NK-92 (cell line): Measurements from ENCODE around the gene ASB2.

Experiments
- DNase-seq: peaks from one replicate; lab custom pipeline; 2025; ENCODE audit not compliant: unreplicated experiment; lab: John Stamatoyannopoulos, UW

The ASB2 gene

DNA sequence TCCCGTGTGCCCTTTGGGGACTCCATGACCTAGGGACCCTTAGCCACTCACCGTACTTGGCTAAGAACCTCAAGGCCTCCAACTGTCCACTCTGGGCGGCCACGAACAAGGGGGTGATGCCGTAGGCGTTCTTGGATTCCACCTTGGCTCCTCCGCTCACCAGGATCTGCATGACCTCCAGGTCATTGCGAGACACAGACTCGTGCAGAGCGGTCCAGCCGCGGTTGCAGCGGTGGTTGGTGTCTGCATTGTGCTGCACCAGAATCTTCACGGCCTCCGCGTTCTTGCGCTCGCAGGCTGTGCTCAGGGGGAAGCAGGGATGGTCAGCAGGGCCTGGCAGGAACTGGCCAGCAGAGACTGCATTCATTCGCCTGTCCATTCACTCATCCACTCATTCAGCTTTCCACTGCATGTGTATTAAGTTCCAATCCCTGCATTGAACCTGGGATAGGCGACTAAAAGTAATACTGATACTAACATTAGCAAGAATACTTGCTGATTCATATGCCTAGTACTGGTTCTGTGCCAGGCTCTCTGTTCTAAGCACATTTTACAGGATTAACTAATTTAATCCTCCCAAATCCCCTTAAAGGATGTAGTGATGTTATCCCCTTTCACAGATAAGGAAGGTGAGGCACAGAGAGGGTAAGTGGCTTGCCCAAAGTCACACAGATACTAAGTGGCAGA, 25.3 kb downstream of the ASB2 start:
- DNase-seq: no peak

DNA sequence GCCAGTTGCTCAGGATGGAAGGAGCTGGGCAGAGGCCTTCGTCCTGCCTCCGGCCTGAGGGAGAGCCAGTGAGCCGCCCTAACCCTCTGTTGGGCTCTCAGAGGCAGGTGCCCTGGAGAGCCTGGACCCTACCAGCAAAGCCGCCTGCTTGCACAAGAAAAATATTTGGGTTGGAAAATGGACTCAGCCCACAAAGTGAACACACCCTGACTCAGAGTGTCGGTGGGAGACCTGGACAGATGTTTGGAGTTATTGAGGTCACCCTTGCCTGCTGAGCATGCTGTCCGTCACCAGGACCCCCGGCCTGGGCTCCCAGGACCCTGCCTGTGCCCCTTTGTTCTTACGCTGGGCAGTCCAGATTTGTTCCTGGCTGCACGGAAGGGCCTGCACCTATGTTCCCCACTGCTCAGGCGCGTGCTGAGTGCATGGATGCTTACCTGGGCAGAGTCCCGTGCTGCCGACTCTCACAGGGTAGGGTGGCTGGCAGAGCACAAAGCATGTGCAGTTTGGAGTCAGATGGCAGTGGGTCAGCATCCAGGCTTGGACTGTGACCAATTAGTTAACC, 26.8 kb downstream of the ASB2 start:
- DNase-seq: no peak

DNA sequence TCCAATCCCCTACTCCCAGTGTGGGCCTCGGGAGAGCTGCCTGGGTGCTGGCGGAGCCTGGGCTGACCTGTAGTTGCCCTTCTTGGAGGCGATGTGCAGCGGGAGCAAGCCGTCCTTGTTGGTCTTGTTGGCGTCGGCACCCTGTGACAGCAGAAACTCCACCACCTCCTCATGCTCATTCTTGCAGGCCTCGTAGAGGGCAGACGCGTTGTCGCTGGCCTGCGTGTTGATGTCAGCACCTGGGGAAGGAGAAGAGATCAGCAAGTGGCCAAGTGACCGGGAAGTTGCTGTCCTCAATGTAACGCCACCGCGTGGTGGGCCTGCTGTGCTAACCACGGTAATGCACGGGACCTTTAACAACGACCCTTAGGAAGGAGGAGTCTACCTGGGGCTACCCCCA, 29.1 kb downstream of the ASB2 start:
- DNase-seq: no peak

DNA sequence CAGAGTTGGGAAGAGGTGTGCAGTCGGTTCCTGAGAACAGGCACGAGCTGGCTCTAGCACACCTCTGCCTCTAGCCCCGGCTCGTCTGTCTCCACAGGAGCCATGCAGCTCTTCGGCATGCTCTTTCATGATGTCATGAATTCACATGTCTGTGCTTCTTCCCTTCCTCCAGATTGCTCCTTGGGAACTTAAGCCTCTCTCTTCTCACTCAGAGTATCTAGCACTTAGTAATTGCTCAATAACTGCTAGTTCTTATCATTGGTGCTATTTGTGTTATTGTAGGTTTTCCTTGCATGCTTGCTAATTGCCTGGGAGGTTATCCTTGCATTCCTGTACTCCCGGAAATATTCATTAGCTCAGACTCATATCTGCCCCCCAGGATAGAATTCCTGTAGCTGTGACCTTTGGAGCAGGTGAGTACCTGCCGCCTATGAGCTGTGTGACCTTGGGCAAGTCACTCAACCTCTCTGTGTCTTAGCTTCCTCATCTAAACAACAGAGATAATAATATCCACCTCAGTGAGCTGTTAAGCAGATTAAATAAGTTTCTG, 29.8 kb downstream of the ASB2 start:
- DNase-seq: no peak

DNA sequence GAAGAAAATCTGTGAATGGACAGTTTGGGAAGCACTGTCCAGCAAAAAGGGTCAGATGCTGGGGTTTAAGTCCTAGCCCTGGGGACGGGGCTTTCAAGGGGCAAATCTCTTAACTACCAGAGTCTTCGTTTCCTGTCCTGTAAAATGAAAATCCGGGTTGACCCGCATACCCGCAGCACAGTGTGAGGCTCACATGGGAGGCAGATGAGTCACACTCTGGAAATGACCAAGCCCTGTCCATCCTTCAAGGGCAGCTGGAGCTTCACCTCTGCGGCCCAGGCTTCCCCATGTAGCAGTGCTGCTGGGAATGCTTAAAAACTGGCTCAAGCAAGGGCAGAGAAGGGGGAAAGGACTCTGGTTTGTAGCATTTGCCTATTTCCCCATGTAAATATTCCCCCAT, 30.3 kb downstream of the ASB2 start:
- DNase-seq: no peak

DNA sequence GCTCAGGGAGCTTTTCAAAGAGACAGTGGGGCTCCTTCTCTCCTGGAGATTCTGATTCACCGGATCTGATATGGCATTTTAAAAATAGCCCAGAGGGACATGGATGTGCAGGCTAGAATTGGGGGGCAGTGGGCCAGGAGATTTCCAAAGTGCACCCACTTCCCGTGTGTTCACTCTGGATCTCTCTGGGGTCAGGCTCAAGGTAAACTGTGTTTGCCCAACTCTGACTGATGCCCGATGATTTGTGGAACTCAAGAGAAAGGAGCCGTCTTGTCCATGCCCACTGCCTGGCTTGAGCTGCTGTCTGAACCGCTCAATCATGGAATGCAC, 31.3 kb downstream of the ASB2 start:
- DNase-seq: no peak

DNA sequence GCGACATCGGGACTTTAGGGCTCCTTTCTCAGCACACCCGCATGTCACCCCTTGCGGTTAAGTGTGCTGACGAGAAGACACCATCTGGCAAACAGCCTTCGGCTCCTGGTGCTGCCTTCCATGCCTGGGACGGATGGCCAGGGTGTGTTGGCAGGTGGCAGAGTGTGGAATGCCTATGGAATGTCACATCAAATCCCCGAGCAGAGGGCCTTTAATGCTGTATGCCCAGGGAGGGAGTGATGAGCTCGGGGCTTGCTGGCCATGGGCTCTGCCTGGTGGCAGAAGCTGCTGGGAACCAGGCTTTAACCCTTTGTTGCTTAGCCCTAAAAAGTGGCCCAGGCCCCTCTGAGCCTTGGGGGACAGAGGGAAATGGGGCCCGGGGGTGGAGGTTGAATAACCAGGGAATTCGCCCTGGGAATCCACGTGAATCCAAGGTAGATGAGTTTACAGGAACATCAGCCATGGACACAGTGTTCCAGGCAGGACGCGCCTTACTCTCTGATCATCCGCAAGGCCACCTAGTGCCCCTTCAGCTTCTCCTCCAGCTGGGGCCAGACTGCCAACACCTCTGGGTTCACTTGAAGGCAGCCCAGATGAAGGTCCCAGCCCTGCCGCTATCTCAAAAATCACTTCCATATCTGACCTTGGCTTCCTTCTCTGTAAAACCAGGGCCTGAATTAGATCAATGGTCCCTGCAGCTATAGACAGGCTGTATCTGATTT, 31.9 kb downstream of the ASB2 start:
- no peak for DNase-seq

DNA sequence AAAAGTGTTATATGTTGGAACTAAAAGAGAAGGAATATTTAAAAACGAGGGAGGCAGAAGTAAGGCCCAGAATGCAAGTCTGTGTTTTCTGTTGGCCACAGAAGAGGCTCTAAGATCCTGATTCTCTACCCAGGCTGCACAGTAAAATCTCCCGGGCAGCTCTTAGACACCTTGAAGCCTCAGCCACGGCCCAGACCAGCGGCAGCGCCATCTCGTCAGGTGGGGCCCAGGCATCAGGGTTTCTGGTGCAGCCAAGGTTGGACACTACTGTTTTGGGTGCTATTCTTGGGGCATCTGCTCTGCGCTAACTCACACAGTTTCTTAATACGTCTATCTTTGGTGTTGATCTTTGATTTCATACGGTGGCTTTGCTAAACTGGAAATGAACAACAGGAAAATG, 32.4 kb downstream of the ASB2 start:
- no peak for DNase-seq

DNA sequence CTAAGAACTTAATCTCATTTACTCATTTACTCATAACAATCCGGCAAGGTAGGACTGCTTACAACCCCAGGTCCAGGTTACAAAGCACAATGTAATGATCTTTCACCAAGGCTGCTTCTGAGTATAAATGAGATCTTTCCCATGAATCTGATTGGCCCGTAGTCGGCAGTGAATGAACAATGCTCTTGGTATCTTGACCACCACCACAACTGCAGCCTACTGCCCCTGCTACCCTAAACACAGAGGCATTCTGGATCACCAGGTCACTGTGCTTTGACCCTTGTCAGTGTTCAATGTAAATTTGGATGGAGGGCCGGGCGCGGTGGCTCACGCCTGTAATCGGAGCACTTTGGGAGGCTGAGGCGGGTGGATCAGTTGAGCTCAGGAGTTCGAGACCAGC, 33.3 kb downstream of the ASB2 start:
- DNase-seq: no peak

DNA sequence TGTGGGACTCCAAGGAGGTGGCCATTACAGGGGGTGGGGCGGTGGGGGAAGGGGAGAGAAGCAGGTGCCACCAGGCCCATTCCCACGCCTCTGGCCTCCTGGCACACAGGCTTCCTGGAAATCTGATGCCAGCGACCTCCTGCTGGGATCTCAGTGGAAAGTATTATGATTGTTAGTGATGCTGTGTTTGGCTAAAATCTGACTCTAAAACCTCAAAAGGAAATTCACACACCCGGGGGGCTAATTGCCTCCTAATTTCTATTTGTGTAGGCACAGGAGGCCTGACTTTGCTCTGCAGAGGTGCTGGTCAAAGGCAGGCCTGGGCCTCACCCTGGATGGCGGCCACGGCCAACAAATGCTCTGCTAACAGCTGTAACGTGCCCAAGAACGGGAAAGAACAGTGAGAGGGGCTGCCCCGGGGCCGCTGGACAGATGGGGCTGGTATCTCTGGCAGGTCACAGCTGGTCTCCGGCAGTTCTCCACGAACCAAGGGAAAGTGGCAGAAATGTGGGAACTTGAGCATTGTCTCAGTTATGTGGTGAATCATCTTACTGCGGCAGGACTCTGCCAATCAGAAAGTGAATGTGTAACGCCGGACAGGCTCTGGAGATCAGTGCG, 35.0 kb downstream of the ASB2 start:
- no peak for DNase-seq

DNA sequence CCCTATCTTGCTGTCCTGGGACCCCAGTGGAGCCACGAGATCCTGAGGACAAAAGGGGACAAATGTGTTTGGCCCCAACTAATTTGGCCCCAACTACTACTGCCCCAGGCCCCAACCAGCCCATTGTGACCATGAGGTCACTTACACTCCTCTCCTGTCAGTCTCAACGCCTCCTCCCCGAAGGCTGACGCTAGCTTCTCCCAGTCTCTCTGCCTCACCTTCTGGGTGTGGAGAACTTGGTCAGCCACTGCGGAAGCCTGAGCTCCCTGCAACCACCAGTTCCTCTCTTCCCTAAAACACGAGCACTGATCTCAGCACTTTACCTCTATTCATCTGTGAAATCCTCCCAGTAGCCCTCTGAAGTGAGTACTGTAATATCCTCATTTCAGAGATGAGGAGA, 35.9 kb downstream of the ASB2 start:
- no peak for DNase-seq

DNA sequence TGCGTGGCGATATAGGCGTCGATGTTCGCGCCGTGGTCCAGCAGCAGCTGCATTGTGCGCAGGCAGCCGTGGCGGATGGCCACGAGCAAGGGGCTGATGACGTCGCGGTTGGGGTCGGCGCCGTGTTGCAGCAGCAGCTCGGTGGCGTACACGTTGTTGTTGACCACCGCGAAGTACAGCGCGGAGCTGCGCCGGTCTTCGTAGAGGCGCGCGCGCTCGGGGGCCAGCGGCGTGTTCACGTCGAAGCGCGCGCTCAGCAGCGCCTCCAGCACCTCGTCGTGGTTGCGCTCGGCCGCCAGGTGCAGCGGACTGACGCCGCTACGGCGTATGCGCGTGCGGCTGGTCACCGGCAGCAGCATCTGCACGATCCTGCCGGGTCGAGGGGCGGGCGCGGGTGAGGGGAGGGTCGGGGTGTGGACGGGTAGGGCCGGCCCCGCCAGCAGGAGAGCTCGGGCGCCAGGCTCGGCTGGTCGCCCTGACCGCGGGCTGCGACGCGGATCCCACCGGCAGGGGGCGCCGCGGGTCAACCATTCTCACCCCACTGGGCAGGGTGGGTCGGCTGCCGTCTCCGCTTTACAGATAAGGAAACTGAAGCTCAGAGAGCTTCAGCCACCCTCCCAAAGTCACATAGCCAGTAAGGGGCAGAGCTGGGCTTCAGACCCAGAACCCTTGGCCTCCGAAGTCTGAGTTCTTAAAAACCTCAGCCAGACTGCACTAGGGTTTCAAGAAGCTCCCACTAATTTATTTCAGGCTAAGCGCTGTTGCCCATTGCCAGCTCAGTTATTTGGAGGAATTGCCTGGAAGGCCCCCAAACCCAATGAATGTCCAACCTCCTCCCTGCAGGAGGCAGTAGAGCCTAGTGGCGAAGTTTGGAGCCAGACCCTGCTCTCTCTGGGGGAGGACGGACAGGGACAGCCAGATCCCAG, 36.8 kb downstream of the ASB2 start:
- DNase-seq: no peak

DNA sequence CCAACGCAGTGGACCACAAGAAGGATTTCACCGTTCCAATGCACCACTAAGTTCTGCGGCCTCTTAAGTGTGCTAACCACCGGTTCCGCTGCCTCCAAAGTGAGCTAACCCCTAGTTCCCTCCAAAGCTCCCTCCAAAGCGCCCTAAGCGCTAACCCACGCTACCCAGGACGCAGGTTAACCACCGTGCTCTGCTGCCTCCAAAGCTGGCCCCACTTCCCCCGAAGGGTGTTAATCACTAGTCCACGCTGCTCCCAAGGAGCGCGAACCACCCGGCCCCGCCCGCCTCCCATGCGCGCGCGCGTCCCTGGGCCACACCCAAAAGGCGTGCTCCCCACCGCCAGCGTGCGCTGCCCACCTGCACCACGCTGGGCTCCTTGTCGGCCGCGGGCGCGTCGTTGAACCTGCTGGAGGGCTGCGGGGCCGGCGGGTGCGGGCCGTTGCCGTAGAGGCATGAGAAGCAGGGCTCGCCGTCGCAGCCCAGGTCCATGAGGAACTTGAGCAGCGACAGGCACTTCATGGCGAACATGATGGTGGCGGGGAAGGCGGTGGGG, 37.5 kb downstream of the ASB2 start:
- DNase-seq: no peak

DNA sequence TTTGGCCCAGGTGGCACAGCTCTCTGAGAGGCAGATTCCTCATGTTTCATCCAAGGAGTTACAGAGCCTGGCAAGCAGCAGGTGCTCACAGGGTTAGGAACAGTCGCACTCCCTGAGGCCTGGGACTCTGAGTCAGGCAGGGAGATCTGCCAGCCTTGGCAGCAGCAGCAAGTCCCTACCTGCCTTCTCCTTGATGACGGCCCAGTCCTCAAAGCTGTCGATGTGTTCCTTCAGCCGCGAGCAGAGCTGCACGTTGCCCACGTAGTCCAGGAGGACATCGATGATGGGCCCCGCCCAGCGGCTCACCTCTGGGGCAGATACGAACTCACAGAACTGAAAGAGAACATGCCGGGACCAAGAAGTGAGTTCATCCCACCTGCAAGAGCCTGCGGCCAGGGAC, 38.9 kb downstream of the ASB2 start:
- DNase-seq: no peak

DNA sequence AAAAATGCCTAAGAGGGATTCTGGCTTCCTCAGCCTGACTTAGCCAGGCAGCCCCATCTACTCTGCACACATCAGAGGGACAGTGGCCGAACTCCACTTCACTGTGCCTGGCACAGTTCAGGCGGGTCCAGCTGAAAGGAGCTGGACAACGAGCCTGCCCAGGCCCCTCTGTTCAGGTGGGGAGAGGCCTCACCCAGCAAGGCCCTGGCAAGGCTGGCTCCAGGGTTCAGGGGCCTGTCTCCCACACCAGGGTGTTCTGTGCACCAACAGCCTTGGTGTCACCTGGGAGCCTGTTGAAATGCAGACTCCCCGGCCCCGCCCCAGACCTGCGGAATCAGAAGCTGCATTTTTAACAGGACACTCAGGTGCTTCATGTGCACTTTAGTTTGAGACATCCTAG, 39.4 kb downstream of the ASB2 start:
- DNase-seq: no peak

DNA sequence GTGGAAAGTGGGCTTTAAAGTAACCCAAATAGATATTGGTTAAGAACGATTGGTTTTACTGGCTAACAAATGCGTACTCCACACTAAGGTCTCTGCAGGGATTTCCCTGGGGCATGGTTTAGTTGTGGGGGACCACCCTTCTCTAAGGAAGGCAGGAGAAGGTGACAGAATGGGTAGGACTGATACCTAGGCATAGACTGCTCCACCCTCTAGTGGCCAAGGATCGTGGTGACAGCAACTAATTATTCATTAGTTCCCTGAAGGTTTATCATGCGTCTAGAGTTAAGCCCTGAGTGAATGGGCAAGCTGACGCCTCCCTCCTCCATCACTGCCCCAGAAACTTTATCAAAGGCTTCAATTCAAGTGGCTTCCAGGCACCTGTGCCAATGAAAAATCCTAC, 40.1 kb downstream of the ASB2 start:
- no peak for DNase-seq

DNA sequence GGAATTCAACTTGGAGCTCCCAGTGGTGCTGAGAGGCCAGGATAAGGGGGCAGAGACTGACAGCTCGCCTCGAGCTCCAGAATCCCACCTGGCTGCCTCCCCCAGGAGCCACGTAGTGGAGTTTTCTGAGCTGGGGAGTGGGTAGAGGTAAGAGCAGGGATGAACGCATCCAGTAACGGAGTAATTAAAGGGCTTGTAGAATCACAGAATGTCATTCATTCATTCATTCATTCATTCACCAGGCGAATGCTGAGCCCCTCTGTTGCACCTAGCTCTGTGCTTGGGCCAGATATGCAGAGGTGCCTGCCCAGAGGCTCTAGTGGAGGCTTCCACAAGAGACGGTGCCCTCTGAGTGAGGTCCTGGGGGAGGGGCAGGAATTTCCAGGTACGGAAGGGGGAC, 41.2 kb downstream of the ASB2 start:
- no peak for DNase-seq

DNA sequence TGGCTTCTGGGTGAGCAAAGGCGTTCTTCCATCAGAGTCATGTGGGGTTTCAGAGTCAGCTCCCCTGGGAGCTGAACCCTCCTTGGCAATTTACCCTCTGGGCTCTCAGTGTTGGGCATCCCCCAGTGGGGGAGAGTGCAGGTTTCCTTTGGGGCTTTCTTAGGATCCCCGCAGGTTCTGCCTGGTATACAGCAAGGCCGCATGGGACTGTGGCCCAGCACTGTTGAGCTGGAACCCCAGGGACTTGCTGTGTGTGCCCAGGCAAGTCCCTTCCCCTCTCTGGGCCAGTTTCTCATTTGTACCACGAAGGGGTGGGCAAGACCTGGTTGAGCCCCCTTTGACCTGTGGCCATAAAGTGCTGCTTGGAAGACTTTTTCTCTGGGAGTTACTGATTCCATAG, 43.7 kb downstream of the ASB2 start:
- no peak for DNase-seq

DNA sequence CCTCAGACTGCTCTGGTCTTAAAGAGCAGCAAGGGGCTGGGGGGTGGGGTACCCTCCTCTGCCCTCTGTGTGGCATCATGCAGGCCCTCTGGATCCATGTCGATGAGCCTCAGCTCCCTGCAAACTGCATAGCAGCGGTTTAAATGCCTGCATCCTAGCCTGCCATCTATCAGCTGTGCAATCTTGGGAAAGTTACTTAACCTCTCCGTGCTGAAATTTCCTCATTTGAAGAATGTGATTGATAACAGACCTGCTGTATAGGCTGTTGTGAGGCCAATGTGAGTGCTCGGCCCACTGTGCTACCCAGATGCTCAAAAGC, 45.4 kb downstream of the ASB2 start:
- no peak for DNase-seq

DNA sequence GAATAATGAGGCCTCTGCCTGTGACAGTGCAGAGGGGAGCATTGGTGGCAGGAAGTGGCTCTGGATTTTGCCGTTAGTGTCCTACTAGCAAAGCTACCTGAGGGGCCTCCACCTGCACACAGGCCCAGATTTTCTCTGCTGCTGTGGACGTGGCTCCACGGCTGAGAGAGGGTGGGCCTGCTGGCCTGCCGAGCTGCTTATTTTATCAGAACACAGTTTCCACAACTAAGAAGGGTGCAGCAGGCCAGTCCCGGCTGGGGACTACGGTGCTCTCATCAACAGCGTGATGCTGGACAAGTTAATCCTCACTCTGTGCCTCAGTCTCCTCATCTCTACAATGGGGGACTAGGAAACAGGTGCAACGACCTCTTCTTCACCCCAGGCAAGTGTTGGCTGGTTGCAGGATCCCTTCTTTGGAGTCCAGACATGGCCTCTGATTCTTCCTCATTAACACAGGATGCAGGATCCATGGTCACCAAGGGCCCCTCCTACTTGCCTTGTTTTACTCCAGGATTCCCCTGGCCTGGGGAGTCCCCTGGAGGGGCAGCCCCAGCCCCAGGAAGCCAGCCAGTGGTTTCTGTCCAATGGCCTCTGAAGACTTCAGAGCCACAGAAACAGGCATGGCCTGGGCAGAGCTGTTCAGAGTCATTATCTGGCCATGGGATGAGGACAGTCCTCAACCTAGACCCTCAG, 45.9 kb downstream of the ASB2 start:
- DNase-seq: no peak
